Transverse colon (tissue), 4 donors: ENCODE data around the gene SLC5A4. TPM values are rescaled to one million over a fixed set of nuclear protein-coding genes. Genes with fewer than 3 reads are reported as not detected.
A peak's percentile ranks its signal among the peaks of the same experiment; 100 is the strongest.

Source experiments
- DNase-seq: peaks from one replicate; pipeline ENCODE4 v3.0.0-alpha.2; 2019
- H3K27ac ChIP-seq, 4 donors: fragments of 200-600 bp; sonication (generic); 2 replicates each; pipeline ENCODE4 v1.5.1; 2016 to 2018; ENCODE audit warnings: inconsistent platforms in 4 of 4
- H3K27me3 ChIP-seq: fragments of 200-600 bp; sonication (generic); 2 replicates; pipeline ENCODE4 v1.5.1; 2017; ENCODE audit warnings: inconsistent platforms
- H3K36me3 ChIP-seq, 4 donors: fragments of 200-600 bp; sonication (generic); 2 replicates each; pipeline ENCODE4 v1.5.1; 2017 to 2019; ENCODE audit warnings: inconsistent platforms in 4 of 4
- H3K4me1 ChIP-seq, 4 donors: fragments of 200-600 bp; sonication (generic); 2 replicates each; pipeline ENCODE4 v1.5.1; 2017 to 2020; ENCODE audit warnings: inconsistent platforms in 4 of 4
- H3K4me3 ChIP-seq, 4 donors: fragments of 200-600 bp; sonication (generic); 1 replicate in 1 of 4; 2 replicates in 3 of 4; pipeline versions ENCODE4 v1.5.1 to v1.6.1; 2017 to 2019; ENCODE audit warnings: inconsistent platforms in 4 of 4
- H3K9me3 ChIP-seq, 2 donors: fragments of 200-600 bp; sonication (generic); 2 replicates each; pipeline ENCODE4 v1.5.1; 2017 to 2019; ENCODE audit warnings: inconsistent platforms in 2 of 2
- CTCF ChIP-seq, 5 experiments: fragments of 200-600 bp in 3 of 5; fragments of 450-650 bp in 2 of 5; sonication (generic) in 3 of 5; IDR thresholded peaks; 1 replicate in 2 of 5; 2 replicates in 3 of 5; pipeline ENCODE4 v1.5.1; 2016 to 2017; ENCODE audit warnings: antibody characterized with exemption in 5 of 5, inconsistent platforms in 3 of 5, mild to moderate bottlenecking in 2 of 5, moderate library complexity in 1 of 5
- EP300 ChIP-seq: sonication (generic); formaldehyde crosslinking; IDR thresholded peaks from one replicate; pipeline ENCODE4 v1.6.1; 2017; ENCODE audit warnings: antibody characterized with exemption, low read depth
- POLR2A ChIP-seq: fragments of 450-650 bp; IDR thresholded peaks from one replicate; pipeline ENCODE4 v1.6.1; 2016; ENCODE audit warnings: antibody characterized with exemption, mild to moderate bottlenecking, moderate library complexity
- POLR2AphosphoS5 ChIP-seq, 3 donors: sonication (generic); formaldehyde crosslinking; IDR thresholded peaks; one replicate each; pipeline ENCODE4 v1.6.1; 2016; ENCODE audit warnings: antibody characterized with exemption in 3 of 3
- WGBS, 2 donors: methylation state at CpG; one replicate each; pipeline ENCODE4 v1.1.5; 2018; ENCODE audit warnings: low coverage in 1 of 2; 5-methylcytosine and 5-hydroxymethylcytosine counted together
- in situ Hi-C, 4 donors: fragments of 200-750 bp; cut with MboI; loops; one replicate each; pipeline versions ENCODE4 v1.15.0 to v1.15.1; 2017; ENCODE audit warnings: low sequenced_read_pairs in 3 of 4, low pct_ligation_motif_present in 1 of 4, low pct_unique_long_range_greater_than_20kb in 1 of 4
- intact Hi-C: fragments of 100-400 bp; cut with DNase I; formaldehyde crosslinking; loops from one replicate; pipeline ENCODE4 v1.15.1; 2023; ENCODE audit warnings: low total_unique reads
- total RNA-seq, 4 donors: library from RNA; depleted of rRNA; stranded (reverse); fragments of >200 nt; gene quantifications; one replicate each; pipeline ENCODE4 v1.1.0, GENCODE V29; 2016

The SLC5A4 gene
- total RNA-seq, 4 donors from 2014 or later: 0.41 TPM; not detected in 3

GRCh38 chr22:32204040-32204855 lies 50.9 kb downstream of the SLC5A4 start:
- Histone ChIP-seq H3K27me3 (peaks cover 29% of the 10 kb centered on the region), H3K4me1 (peaks cover 0 to 12% (median 7%) of the 10 kb centered on the region in 4 donors), H3K9me3 (no peaks in the 10 kb centered on the region), H3K4me3 (peak overlapping the region in 1 of 4 donors; percentile 22), H3K36me3 (no peaks in the 10 kb centered on the region), H3K27ac (no peak overlapping the region)
- TF ChIP-seq EP300 (no peak), POLR2AphosphoS5 (IDR thresholded peaks at IDR 0.05) (no peak), POLR2A (no peak), CTCF (IDR thresholded peaks at IDR 0.05) (no peak)
- intact Hi-C loops (no loop called here), in situ Hi-C loops (no loop called here)
- WGBS, 2 donors: 59 to 84% methylated on average over 5 to 35 of the region's 42 CpGs
- no peak for DNase-seq

- no peak for DNase-seq
- H3K9me3 ChIP-seq: no peaks in the 10 kb centered on the region
- H3K27ac ChIP-seq: no peak overlapping the region
- H3K27me3 ChIP-seq: peaks cover 33% of the 10 kb centered on the region
- in situ Hi-C loops: no loop called here
- H3K36me3 ChIP-seq: no peaks in the 10 kb centered on the region
- peak overlapping the region in 2 of 4 donors; percentile 13 to 29 for H3K4me3 ChIP-seq
- H3K4me1 ChIP-seq: peaks cover 0 to 12% (median 7%) of the 10 kb centered on the region in 4 donors
- WGBS, 2 donors: 43% methylated on average over 52 of the region's 53 CpGs; no CpG with 5 or more reads in 1 of the 2 donors
- intact Hi-C loops: no loop called here
- TF ChIP-seq EP300 (no peak), POLR2A (no peak), POLR2AphosphoS5 (IDR thresholded peaks at IDR 0.05) (no peak), CTCF (IDR thresholded peaks at IDR 0.05) (no peak)
Measured at GRCh38 chr22:32203181-32204039, 51.7 kb downstream of the SLC5A4 start.

GRCh38 chr22:32202539-32203180 lies 52.5 kb downstream of the SLC5A4 start:
- peak overlapping the region in 2 of 4 donors; percentile 13 to 29 for H3K4me3 ChIP-seq
- H3K36me3 ChIP-seq: no peaks in the 10 kb centered on the region
- TF ChIP-seq CTCF (IDR thresholded peaks at IDR 0.05) (peak; percentile 33 to 77 (median 58)), POLR2AphosphoS5 (IDR thresholded peaks at IDR 0.05) (no peak)
- H3K27ac ChIP-seq: no peak overlapping the region
- no peaks in the 10 kb centered on the region for H3K9me3 ChIP-seq
- intact Hi-C loops (no loop called here), in situ Hi-C loops (no loop called here)
- H3K4me1 ChIP-seq: peaks cover 0 to 12% (median 7%) of the 10 kb centered on the region in 4 donors
- peaks cover 35% of the 10 kb centered on the region for H3K27me3 ChIP-seq
- WGBS, 2 donors: 6% methylated on average over 29 of the region's 29 CpGs; no CpG with 5 or more reads in 1 of the 2 donors
- DNase-seq: peak; percentile 71

- H3K4me1 ChIP-seq: peaks cover 0 to 12% (median 7%) of the 10 kb centered on the region in 4 donors
- DNase-seq: no peak
- intact Hi-C loops: no loop called here
- TF ChIP-seq CTCF (IDR thresholded peaks at IDR 0.05): no peak
- no peak for TF ChIP-seq EP300
- no peak for TF ChIP-seq POLR2A
- no peak for TF ChIP-seq POLR2AphosphoS5 (IDR thresholded peaks at IDR 0.05)
- WGBS, 2 donors: 22 to 29% methylated on average over 1 to 4 of the region's 4 CpGs
- H3K27ac ChIP-seq: no peak overlapping the region
- in situ Hi-C loops: no loop called here
- H3K9me3 ChIP-seq: no peaks in the 10 kb centered on the region
- no peak overlapping the region for H3K4me3 ChIP-seq
- no peaks in the 10 kb centered on the region for H3K36me3 ChIP-seq
- H3K27me3 ChIP-seq: peaks cover 40% of the 10 kb centered on the region
Measured at GRCh38 chr22:32202161-32202538, 53.0 kb downstream of the SLC5A4 start.
